Uterus (tissue), 2 donors: ENCODE data around the gene NHERF1.

ENCODE experiments used
- CTCF ChIP-seq, 4 experiments: fragments of 200-600 bp in 2 of 4; fragments of 450-650 bp in 2 of 4; sonication (generic) in 2 of 4; IDR thresholded peaks; one replicate each; pipeline ENCODE4 v1.5.1; 2016 to 2019; ENCODE audit warnings: antibody characterized with exemption in 4 of 4, mild to moderate bottlenecking in 2 of 4, moderate library complexity in 1 of 4
- POLR2A ChIP-seq, 2 donors: fragments of 450-650 bp; IDR thresholded peaks; one replicate each; pipeline ENCODE4 v1.6.1; 2016; ENCODE audit warnings: antibody characterized with exemption in 2 of 2, mild to moderate bottlenecking in 1 of 2, moderate library complexity in 1 of 2

GRCh38 chr17:74703311-74703710 is 45.1 kb upstream of the NHERF1 start:
- TF ChIP-seq POLR2A (IDR thresholded peaks at IDR 0.05) (no peak), CTCF (IDR thresholded peaks at IDR 0.05) (no peak)
